T-helper 2 cell treated with Interferon-gamma antibody and Interleukin-4, amounts not matched to agents 100 ng/mL and 5 ng/mL, for 36 hours (primary cell): ENCODE measurements around the gene ETS2. TPM values are rescaled to one million over a fixed set of nuclear protein-coding genes. Genes with fewer than 3 reads are reported as not detected.
"Not testable (repeated sequence)": the region's sequence is repeated elsewhere in the genome, so short reads cannot be mapped to it uniquely, and the experiment has no call there.

ENCODE experiments used
- intact Hi-C: fragments of 100-400 bp; cut with micrococcal nuclease; formaldehyde crosslinking; loops from one replicate; pipeline ENCODE4 v1.15.1; 2023
- total RNA-seq: library from RNA; stranded (reverse); gene quantifications from 2 replicates; pipeline ENCODE4 v1.2.3, GENCODE V29; 2022

ETS2 gene
- total RNA-seq, 1 donor from 2014 or later, result 49.4 TPM

DNA sequence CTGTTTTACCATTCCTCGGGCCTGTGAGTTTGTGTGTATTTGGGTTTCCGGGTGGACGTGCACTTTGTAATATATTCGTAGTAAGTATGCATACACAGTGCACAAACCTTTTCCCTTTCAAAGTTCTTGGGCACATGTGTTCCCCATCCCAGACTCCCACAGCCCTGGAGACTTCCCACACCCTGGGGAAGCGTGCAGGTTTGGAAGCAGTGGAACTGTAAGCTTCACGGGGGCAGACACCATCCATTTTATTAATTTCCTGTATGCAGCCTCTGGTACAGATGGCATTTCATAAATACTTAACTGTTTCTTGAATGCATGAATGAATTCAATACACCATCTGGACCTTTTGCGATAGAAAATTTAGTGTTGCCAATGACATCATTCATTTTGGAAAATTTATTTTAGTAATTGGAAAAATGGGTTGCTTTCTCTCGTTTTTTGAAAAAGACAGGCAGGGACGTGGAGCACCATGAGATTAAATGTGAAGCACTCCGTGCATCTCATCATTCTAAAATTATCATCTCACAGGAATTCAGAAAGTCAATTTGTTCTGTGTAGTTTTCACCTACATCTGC lies 10.8 kb downstream of the ETS2 start:
- intact Hi-C loops, result no loop called here

DNA sequence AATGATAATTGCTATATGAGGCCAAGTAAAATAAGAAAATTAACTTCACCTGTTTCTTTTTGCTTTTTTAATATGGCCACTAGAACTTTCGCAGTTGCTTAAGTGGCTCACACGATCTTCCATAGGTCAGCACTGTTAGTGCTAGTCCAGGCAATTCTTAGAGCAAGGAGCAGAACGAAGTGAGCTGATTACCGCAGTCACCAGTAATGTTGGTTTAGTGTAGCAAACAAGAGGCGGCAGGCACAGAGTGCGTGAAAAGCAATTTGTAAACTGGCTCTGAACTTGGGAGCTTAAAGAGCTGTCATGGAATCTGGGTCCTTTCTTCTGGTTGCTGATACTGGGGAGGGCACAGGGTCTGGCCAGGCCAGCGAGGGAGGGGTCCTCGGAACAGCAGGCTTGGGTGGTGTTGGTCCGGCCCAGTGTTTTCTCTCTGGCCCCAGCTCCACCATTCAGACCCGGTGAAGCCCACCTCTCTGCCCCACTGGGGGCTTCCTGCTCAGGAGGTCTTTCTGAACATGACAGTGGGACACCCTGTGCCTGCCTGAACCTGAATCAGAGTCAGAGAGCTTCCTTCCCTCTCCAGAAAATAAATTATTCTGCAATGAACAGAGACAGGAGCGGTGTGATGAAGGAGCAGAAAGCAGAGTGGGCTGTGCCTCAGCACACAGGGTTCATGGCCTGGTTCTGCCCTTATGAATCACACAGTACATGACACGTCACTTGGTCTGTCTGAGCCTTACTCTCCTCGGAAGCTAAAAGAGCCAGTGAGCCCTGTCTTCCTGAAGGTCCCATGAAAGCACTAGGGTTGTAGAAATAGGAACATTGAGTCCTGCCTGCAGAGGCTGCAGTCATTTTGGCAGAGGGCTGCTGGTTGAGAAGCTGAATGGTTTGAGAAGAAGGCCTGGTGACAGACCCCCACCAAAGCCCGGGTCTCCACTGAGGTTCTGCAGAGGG lies 11.9 kb downstream of the ETS2 start:
- intact Hi-C loops, result no loop called here

DNA sequence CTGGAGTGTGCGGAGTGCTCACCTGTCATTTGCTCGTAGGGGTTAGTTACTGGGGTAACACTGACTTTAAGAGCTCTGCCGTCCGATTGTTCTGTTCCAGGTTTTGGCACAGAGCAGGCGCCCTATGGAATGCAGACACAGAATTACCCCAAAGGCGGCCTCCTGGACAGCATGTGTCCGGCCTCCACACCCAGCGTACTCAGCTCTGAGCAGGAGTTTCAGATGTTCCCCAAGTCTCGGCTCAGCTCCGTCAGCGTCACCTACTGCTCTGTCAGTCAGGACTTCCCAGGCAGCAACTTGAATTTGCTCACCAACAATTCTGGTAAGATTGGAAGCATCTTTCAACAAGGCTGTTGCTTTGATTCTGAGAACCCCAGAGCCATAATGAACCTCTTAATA lies 12.6 kb downstream of the ETS2 start:
- intact Hi-C loops, result no loop called here

DNA sequence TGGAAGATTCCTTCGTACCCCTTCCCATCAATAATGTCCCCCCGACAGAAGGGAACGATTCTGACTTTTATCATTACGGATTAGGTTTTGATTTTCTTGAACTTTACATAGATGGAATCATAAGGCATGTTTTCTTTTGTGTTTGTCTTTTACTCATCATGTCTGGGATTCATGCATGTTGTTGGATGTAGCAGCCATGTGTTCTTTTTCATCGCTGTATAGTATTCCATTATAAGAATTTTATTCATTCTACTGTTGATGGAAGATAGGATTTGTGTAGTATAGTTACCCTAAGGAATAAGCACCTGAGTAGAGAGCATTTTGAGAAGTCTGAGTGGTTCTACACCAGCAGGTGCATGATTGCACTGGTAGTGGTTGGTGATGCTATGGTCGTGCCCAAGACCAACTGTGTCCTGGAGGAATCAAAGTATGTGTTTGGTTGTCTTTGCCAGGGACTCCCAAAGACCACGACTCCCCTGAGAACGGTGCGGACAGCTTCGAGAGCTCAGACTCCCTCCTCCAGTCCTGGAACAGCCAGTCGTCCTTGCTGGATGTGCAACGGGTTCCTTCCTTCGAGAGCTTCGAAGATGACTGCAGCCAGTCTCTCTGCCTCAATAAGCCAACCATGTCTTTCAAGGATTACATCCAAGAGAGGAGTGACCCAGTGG lies 13.5 kb downstream of the ETS2 start:
- intact Hi-C loops, result no loop called here

DNA sequence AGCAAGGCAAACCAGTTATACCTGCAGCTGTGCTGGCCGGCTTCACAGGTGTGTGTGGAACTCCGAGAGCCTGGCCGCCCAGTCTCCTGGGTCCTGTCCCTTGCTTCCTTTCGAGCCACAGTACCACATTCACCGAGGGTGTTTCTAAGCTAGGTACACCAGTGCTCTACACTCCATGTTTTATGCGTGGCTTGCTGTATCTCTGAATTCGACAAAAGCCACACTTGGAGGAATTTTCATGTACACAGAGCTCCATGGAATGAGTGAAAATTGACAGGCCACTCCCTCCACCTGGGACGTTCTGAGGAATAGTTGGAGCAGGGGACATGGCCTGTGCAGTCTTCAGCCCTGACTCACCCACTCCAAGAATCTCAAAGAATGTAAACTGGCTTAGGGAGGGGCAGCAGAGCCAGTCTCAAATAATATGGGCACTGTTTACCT lies 14.0 kb downstream of the ETS2 start:
- intact Hi-C loops, result no loop called here

DNA sequence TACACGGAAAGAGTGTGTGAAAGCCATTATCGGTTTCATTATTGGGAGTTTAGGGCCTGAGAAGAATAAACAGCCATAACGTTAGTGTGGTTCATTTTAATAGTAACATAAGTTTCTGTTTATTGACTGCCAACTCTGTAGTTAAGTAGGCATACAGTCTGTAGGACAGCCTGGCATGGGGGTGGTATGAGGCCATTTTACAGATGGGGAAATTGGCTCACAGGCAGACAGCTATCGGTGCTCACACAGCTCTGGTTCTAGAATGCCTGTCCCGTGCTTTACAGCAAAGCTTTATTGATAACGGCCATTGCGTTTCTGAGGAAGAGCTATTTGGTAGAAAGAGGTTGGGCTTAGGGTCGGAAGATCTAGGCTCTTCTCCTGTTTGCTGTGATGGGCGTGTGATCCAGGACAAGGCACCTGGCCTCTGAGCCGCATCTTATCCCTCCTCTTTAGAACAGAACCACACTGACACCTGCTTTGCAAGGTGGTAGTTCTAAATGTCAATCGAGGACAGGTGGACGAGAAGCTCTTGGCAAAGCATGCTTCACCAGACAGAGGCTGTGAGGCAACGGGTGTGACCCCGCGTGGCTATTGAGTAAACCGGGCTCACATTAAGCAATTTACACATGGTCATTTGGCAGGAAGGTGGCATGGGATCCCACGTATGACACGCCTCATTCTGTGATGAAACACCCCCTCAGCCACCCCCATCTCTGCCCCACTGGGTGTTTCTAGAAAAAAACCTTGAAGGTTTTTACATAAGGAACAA lies 14.9 kb downstream of the ETS2 start:
- intact Hi-C loops, result no loop called here

DNA sequence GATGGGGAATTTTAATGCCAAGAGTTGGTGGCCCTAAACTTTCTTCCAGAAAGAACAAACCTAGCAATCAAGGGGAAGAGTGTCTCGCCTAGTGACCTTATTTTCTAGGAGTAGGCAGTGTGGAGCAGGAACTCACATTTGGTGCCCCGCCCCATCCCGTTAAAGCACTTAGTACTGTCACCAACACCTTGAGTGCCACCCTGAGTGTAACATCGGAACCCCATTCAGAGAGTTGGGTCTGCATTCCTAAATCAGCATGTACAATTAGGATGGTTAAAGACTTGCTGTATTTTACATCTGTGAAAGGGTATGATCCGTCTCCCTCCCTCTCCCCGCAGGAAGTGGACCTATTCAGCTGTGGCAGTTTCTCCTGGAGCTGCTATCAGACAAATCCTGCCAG lies 15.5 kb downstream of the ETS2 start:
- intact Hi-C loops, result no loop called here

DNA sequence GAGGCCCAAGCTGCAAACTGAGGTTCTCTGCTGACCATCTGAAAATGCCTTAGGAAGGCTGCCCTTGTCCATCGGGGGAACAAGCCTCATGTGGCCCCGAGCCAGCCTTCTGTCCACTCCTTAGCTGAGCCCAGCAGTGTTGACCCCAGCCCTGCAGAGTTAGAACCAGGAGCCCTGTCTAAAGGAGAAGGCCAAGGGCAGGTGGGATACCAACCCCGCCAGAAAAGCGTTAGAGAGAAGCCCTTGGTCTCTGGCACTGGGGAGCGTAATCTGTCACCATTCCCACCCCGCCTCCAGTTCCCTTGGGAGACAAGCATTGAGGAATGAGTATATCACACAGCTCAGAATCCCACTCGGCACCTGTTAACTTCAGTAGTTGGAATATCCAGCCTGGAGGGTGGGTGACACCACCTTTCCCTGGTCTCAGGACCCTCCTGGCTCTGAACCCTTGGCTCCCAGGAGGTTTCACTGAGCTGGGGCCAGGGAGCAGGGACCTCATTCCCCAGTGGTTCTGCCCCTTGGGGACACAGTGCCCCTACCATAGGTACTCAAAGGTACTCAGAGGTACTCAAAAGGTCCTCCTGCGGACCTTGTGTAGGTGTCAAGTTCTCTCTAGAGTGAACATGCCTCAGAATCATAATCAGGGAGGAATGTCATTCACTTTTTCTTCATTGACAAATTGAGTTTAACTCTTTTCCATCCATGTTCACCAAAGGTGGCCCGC lies 16.4 kb downstream of the ETS2 start:
- intact Hi-C loops, result no loop called here

DNA sequence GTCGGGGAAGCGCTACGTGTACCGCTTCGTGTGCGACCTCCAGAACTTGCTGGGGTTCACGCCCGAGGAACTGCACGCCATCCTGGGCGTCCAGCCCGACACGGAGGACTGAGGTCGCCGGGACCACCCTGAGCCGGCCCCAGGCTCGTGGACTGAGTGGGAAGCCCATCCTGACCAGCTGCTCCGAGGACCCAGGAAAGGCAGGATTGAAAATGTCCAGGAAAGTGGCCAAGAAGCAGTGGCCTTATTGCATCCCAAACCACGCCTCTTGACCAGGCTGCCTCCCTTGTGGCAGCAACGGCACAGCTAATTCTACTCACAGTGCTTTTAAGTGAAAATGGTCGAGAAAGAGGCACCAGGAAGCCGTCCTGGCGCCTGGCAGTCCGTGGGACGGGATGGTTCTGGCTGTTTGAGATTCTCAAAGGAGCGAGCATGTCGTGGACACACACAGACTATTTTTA lies 17.1 kb downstream of the ETS2 start:
- intact Hi-C loops, result no loop called here

DNA sequence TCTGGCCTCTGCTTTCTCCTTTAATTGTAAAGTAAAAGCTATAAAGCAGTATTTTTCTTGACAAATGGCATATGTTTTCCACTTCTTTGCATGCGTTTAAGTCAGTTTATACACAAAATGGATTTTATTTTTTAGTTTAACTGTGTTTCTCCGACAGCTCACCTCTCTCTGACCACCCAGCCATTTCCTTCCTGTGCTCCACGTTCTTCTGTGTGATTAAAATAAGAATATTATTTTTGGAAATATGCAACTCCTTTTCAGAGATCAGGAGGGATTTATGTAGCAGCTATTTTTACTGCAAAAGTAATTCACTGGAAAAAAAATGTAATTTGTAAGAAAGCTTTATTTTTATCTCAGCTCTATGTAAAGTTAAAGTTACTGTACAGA lies 18.0 kb downstream of the ETS2 start:
- intact Hi-C loops, result no loop called here

DNA sequence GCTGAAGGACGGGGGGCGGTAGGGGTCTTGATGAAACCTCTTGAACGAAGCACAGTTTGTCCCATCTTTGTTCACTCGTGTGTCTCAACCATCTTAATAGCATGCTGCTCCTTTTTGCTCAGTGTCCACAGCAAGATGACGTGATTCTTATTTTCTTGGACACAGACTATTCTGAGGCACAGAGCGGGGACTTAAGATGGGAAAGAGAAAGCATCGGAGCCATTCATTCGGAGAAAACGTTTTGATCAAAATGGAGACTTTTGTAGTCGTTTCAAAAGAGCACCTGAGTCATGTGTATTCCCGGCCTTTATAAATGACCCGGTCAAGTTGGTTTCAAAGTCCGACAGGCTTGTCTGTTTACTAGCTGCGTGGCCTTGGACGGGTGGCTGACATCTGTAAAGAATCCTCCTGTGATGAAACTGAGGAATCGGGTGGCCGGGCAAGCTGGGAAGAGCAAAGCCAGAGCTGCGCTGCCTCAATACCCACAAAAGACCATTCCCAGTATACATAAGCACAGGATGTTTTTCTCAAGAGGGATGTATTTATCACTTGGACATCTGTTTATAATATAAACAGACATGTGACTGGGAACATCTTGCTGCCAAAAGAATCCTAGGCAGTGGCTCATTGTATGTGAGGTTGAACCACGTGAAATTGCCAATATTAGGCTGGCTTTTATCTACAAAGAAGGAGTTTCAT lies 18.5 kb downstream of the ETS2 start:
- intact Hi-C loops, result no loop called here

DNA sequence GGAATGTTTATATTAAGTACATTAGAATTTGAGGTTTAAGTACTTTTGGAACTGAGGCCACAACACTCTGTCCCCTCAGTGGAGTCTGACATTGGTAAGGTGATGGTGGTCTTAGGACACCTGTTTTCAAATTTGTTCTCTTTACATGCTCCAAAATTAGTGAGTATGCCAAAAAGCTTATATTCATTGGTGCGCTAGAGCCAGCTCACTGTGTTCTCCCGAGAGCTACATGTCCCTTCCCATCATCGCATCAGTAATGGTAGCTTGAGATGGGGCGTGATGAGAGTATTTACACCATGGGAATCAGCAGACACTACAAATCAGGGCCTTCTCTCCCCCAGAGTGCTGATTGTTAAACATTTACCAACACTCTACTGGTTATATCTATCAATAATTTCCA lies 19.5 kb downstream of the ETS2 start:
- intact Hi-C loops, result no loop called here

DNA sequence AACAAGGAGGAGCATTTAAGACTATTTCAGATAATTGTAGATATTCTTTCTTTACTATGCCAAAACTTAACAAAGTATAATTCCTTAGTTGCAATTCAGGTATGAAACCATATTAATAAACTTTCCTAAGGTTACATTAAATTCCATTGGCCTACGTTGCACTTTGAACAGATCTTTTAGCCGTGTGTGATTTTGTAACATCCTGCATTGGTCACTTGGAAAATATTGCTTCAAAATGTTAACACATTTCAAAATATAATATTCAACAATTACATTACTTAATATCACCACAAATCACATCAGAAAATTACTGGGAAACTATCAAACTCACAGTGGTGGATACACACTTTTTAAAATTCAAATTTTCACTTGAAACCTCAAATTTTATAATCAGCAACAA lies 20.2 kb downstream of the ETS2 start:
- intact Hi-C loops, result no loop called here

DNA sequence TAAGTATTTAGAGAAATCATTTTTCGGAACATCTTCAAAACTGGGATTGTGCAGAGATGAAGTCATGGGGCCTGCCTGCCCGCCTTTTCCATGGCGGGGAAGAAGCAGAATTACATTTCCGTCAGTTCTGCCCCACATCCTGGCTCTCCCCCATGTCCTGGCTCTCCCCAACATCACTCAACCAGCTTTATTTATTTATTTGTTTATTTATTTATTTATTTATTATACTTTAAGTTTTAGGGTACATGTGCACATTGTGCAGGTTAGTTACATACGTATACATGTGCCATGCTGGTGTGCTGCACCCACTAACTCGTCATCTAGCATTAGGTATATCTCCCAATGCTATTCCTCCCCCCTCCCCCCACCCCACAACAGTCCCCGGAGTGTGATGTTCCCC lies 22.4 kb downstream of the ETS2 start:
- intact Hi-C loops, result not testable (repeated sequence)

DNA sequence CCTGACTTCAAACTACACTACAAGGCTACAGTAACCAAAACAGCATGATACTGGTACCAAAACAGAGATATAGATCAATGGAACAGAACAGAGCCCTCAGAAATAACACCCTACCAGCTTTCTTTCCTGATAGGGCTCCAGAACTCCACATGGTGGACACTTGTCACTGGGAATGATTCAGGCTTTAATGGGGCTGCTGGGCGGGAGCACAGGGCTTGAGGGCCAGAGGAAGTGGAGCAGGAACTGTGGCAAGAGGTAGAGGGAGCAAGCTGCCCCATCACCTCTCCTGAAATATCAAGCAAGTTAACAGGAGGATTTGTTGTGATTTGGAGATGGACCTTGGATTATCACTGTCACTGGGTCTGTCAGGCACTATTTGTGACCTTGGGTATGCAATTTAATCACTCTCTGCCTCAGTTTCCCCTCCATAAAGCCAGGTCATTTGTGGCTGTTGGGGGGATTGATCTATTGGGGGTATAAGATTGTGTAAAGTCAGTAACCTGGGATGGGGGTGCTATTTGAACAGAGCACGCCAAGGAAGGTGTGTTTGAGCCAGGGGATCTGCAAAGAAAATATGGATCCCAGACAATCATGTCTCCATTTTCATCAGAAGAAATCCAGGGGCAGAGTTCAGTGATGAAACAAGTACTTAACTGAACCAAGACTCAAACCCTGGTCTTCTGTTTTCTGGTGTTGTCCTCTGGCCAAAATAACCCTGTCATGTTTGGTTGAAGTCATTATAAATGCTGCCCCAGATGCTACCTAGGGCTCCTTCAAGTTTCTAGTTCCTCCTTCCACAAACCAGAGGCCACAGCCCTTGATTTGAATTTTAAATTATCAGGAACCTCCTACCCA lies 25.2 kb downstream of the ETS2 start:
- intact Hi-C loops, result loop anchor here (1.0 kb wide), 2 partner anchors 26 to 64 kb away; partner anchors contain the start of gene ETS2

DNA sequence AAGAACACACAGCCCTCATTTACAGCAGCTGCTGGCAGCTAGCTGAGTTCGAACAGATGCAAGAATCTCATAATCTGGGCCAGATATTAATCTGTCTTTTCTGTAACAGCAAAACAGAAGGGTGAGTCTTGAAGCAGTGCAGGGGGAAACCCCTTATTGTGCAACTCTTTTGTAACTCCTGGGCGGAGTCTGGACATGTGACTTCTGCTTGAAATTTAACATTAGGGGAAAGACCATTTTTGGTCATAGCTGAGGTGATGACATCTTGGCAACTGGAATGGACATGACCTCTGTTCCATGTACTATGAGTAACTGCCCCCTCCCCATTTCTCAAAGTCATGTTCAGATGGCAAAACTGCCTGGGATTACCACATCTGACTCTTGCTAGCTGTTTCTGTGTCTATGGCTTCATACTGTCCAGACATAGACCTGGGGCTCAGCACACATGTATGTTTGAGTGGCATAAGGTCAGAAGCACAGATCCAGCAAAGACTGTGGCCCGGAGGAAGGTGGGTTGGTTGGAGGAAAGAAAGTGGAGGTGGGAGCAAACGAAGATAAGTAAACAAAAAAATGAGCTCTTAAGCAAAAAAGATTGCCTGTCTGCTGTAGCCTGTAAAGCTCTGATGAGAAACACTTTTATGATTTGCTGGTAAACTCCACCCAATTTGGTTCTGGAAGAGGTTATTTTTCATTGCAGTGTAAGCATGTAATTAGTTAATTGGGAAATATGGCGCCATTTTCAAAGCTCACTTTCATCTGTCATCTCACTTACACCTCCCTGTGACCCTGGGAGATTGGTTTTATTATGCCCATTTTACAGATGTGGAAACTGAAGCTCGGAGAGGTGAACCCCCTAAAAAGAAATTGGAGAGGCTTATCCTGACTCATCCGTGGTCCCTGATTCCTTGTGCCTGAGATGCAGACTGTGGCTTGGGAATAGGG lies 26.1 kb downstream of the ETS2 start:
- intact Hi-C loops, result loop anchor here (1.0 kb wide), 2 partner anchors 26 to 64 kb away; partner anchors contain the start of gene ETS2

DNA sequence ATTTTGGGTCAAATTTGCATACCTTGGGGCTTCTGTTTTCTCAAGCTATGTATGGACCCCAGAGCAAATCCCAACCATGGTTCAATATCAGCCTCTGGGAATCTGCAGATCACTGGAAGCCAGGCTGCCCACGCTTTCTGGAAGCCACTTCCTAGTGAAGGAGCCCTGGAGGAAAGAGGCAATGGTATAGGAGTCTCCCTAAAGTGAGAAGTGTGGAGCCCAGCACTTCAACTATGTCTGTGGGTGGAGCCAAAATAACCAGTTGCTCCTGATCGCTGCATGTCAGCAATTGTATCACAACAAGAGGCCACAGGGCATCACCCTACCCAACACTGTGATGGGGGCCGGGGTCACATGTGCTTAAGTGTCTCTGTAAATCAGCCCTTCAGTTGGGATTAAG lies 26.9 kb downstream of the ETS2 start:
- intact Hi-C loops, result no loop called here

DNA sequence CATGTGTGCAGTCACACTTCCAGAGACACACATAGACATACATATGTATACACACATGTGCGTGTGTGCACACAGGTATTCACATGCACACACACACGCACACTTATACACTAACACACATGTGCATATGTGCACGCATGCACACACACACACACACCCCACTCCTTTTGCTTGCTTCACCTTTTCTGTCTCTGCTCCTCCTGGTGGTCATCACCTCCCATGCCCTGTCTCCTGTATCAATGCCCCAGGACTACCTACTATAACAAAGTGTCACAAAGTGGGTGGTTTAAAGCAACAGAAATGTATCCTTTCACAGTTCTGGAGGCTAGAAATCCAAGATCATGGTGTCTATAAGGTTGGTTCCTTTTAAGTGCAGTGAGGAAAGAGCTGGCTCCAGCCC lies 27.4 kb downstream of the ETS2 start:
- intact Hi-C loops, result no loop called here
